Right ventricle myocardium superior (tissue), 1 donor: ENCODE data around the gene C4orf46. TPM values are rescaled to one million over a fixed set of nuclear protein-coding genes. Genes with fewer than 3 reads are reported as not detected.
A peak's percentile ranks its signal among the peaks of the same experiment; 100 is the strongest.
"Not testable (repeated sequence)": the region's sequence is repeated elsewhere in the genome, so short reads cannot be mapped to it uniquely, and the experiment has no call there.

Experiments used
- ATAC-seq: fragments of 200-7000 bp; cut with Tn5 transposase; one replicate; pipeline ENCODE4 v1.9.1; 2020; ENCODE audit warnings: mild to moderate bottlenecking; ENCODE audit not compliant: poor library complexity
- DNase-seq: peaks from one replicate; pipeline ENCODE4 v3.0.0-alpha.2; 2020
- intact Hi-C: fragments of 100-400 bp; cut with DNase I; formaldehyde crosslinking; loops from one replicate; pipeline ENCODE4 v1.11.2; 2022
- total RNA-seq: library from RNA; stranded (reverse); fragmentation: NEBNext Ultra II Directional; extraction: Animal tissue kit (Norgen Biotek cat#: 25700); gene quantifications from one replicate; pipeline ENCODE4 v1.2.1, GENCODE V29; 2021
- donor health status: DM: no; HTN: yes; CAD: no; lungs with severe emphysema.

The C4orf46 gene
- total RNA-seq, 1 donor from 2014 or later: 4.2 TPM

- ATAC-seq, DNase-seq, intact Hi-C loops: not testable (repeated sequence)
Observed at GRCh38 chr4:158663255-158663654, 8.4 kb downstream of the C4orf46 start.

DNA sequence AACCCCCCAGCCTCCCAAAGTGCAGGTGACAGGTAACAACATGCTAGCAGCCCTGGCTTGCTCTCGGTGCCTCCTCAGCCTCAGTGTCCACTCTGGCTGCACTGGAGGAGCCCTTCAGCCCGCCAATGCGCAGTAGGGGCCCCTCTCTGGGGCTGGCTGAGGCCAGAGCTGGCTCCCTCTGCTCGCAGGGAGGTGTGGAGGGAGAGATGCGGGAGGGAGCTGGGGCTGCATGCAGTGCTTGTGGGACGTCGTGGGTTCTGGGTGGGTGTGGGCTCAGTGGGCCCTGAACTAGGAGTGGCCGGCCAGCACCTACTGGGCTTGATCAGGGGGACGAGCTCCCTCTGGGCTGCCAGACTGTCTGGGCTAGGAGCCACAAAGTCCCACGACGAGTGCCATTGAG is 14.4 kb downstream of the C4orf46 start:
- no peak for ATAC-seq
- no peak for DNase-seq
- intact Hi-C loops: no loop called here

GRCh38 chr4:158656439-158656838 is 15.2 kb downstream of the C4orf46 start:
- ATAC-seq: no peak
- intact Hi-C loops: no loop called here
- no peak for DNase-seq

DNA sequence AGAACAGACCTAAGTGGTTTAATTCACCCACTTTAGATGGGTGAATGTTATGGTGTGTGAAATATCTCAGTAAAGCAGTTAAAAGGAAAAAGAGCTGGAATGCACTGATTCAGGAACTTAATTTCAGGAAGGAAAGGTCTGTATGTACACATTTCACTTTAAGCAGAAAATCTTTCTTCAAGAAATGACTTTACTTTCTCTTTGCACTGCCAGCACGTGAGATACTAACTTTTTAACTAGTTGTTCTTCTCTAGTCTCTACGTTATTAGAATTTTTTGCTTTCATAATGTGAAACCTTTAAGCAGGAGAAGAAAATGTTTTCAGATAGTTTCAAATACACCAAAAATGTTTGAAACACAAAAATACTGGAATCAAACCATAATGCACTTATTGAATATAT is 18.8 kb downstream of the C4orf46 start:
- ATAC-seq (no peak), DNase-seq (no peak)
- intact Hi-C loops: no loop called here

GRCh38 chr4:158649111-158649680 is 22.5 kb downstream of the C4orf46 start:
- ATAC-seq (no peak), DNase-seq (no peak)
- intact Hi-C loops: no loop called here

GRCh38 chr4:158644760-158645159 is 26.9 kb downstream of the C4orf46 start:
- DNase-seq: no peak
- intact Hi-C loops: no loop called here
- ATAC-seq: no peak

GRCh38 chr4:158644356-158644755 is 27.3 kb downstream of the C4orf46 start:
- ATAC-seq (no peak), DNase-seq (no peak)
- intact Hi-C loops: no loop called here

- intact Hi-C loops: no loop called here
- no peak for ATAC-seq
- DNase-seq: no peak
Observed at GRCh38 chr4:158636619-158637018, 35.1 kb downstream of the C4orf46 start.

- ATAC-seq (no peak), DNase-seq (no peak)
- intact Hi-C loops: no loop called here
Observed at GRCh38 chr4:158630893-158631292, 40.8 kb downstream of the C4orf46 start.

GRCh38 chr4:158625544-158625943 is 46.1 kb downstream of the C4orf46 start:
- ATAC-seq: peak; percentile 85

DNA sequence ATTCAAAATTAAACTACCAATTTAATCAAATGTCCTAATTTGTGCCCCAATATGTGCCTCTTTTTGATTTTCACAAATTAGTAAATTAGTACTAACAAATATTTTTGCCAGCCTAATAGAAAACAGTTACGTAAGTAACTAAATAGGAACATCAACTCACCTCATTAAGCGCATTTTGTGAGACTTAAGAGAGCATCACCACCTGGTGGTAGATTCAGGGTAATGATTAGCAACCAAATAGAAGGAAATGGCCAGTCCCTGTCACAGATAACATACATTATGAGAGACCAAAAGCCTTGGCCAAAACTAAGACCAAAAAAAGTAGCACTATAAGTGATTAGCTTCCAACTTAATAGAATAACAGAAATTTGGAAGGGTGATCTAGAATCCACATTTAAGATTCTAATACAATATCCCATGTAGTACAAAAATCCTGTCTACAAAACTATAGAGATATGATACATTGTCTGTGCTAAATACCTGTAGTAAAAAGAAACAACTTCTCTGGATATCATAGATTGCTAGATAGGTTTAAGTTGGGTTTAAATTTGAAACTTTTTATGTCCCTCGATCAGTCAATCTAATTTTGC is 46.7 kb downstream of the C4orf46 start:
- ATAC-seq: peak; percentile 90
- intact Hi-C loops: loop anchor here (5.0 kb wide), 1 partner anchor 363 kb away; no protein-coding TSS in a partner anchor
- DNase-seq: no peak

More at GRCh38 chr4:158625544-158625943, 46.1 kb downstream of the C4orf46 start:
- intact Hi-C loops: no loop called here
- no peak for DNase-seq

GRCh38 chr4:158622251-158622650 is 49.4 kb downstream of the C4orf46 start:
- ATAC-seq (no peak), DNase-seq (no peak)
- intact Hi-C loops: loop anchor here (5.0 kb wide), 1 partner anchor 360 kb away; no protein-coding TSS in a partner anchor

DNA sequence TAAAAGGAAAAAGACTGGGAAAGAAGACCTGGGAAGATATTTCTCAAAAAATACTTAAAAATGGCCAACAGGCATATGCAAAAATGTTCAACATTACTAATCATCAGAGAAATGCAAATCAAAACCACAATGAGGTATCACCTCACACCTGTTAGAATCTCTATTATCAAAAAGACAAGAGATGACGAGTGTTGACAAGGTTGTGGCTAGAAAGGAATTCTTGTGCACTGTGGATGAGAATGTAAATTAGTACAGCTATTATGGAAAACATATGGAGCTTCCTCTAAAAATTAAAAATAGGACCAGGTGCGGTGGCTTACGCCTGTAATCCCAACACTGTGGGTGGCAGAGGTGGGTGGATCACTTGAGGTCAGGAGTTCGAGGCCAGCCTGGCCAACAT is 50.0 kb downstream of the C4orf46 start:
- ATAC-seq (no peak), DNase-seq (no peak)
- intact Hi-C loops: loop anchor here (5.0 kb wide), 1 partner anchor 359 kb away; no protein-coding TSS in a partner anchor

GRCh38 chr4:158617956-158618355 is 53.7 kb downstream of the C4orf46 start:
- DNase-seq (no peak), ATAC-seq (no peak)
- intact Hi-C loops: no loop called here

Other genes starting within 250 kb of the C4orf46 start
- gene RXFP1, start 150.0 kb downstream of the C4orf46 start, total RNA-seq: not detected
- 389 TPM for gene ETFDH, start 409 bp upstream of the C4orf46 start, total RNA-seq
- 36.3 TPM for gene PPID, start 51.5 kb upstream of the C4orf46 start, total RNA-seq
- gene FNIP2, start 97.1 kb upstream of the C4orf46 start, total RNA-seq: 46.2 TPM